Stimulated activated CD4-positive, alpha-beta T cell treated with anti-CD3 and anti-CD28 coated beads, TNF-alpha, amount 100 ng/mL, for 48 hours (primary cell): ENCODE measurements around the gene PKNOX2.

Source experiments
- DNase-seq, 3 donors: peaks; one replicate each; pipeline ENCODE4 v3.0.0-alpha.2; 2020; ENCODE audit warnings: low read depth in 3 of 3

PKNOX2 gene

DNA sequence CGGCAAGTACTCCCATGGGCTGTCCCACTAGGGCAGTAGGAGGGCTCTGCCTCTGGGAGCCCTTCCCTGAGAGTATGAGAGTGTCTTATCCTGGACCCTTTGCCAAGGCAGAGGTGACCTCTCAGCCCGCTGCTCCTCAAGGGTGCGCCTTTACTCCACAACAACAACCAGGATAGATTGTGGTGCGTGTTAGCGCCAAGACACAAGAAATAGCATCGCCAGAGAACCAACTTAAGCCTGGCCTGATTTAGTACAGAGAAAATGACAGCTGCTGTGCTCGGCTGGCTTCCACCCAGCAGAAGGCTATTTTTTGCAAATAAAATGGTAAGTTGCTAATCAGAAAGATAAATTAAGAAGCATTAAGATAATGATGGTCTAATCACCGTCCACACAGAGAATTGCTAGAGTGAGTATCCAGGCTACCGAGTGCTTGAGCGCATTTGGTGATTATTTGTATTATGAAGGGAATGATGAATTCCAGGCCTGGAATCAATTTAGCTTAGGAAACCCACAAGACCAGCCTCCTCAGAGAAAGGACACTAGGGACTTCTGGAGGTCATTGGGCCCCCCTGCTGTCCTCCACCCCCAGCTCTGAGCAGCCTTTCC, 119.8 kb downstream of the PKNOX2 start:
- DNase-seq, result no peak

- no peak for DNase-seq
Measured at GRCh38 chr11:125285844-125286243, 121.3 kb downstream of the PKNOX2 start.

- no peak for DNase-seq
Measured at GRCh38 chr11:125286486-125286885, 121.9 kb downstream of the PKNOX2 start.

DNA sequence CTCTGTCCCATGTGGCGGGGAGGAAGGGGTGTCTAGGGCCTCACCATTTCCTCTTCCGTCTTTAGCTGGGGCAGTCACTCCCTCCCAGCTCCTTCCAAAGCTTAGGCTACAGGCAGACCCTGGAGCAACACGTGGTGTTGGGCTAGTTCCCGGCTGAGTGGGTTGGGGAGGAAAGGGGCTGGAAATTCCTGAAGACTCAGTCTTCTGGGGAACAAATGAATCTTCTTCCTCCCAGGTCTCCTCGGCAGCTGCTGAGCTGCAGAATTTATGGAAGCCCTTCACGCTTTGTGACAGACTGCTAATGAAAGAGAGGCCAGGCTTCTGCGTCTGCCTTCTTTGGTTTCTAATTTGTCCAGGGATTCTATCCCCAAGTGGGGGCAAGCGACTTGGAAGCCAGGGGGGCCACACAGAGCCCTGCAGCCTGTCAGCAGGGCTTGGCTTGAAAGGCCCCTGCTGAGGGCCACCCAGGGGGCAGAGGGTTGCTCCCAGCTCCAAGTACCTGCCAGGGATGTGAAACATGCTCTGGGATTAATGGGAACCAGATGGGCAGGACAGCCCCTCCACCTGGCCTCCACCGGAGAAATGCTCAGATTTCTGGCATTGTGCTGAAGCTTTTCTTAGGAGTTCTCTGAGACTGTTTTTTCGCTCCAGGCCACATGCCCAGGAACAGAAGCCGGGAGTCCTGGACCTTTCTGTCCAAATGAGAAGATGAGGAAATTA, 123.1 kb downstream of the PKNOX2 start:
- no peak for DNase-seq

- DNase-seq, result no peak
Measured at GRCh38 chr11:125289419-125290098, 125.0 kb downstream of the PKNOX2 start.

- no peak for DNase-seq
Measured at GRCh38 chr11:125290263-125290662, 125.7 kb downstream of the PKNOX2 start.

DNA sequence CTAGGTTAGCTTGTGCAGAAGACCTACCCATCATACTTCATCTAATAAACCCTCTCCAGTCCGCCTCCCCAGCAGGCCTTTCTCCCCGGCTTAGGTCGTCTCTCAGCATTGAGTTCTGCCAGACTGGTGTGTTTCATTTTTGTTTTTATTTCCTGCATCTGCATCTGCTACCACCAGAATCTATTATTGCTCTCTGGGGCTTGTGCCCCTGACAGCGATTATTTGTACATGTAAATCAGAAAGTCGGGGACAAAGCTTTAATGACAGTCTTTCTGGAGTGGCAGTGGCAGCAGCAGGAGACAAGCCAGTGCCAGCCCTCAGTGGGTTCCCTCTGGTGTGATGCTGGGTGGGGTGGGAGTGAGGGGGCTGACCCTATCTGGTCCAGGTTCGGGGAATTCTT, 127.5 kb downstream of the PKNOX2 start:
- no peak for DNase-seq

DNA sequence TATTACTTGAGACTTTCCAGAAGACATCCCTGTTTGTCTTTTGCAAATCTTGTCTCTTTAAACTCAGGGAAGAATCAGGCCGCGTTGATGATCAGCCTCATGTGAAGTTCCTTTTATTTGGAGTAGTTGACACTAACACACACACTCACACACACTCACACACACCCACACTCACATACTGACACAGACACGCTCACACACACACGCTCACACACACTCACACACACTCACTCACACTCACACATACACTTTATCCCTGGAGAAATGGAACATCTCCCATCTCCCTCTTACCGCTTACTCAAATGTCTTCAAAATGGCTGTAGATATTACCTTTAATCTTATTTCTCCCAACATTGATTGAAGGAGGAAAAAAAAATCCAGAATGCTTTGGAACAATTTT, 129.0 kb downstream of the PKNOX2 start:
- no peak for DNase-seq

- DNase-seq, result no peak
Measured at GRCh38 chr11:125295931-125296330, 131.4 kb downstream of the PKNOX2 start.

GRCh38 chr11:125297346-125297915, 132.9 kb downstream of the PKNOX2 start:
- DNase-seq, result no peak

GRCh38 chr11:125299061-125299615, 134.6 kb downstream of the PKNOX2 start:
- DNase-seq, result no peak

DNA sequence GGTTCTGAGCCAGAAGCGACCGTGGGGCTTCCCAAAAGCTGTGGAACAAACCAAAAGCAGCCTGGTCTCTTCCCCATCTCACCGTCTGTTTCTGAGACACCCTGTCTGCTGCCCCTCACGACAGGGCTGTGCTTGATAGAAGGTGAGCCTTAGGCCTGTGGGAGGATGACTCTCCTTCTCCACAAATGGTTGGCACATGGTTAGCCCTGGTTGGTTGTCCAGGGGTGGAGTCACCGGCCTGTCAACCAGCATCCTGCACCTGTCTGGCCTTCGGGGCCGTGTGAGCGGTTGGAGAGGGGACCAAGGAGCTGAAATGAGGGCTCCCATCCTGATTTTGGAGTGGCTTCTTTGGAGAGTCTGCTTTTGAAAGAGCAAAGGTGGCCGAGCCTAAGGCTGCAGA, 135.3 kb downstream of the PKNOX2 start:
- DNase-seq, result no peak

- no peak for DNase-seq
Measured at GRCh38 chr11:125300791-125301218, 136.3 kb downstream of the PKNOX2 start.

DNA sequence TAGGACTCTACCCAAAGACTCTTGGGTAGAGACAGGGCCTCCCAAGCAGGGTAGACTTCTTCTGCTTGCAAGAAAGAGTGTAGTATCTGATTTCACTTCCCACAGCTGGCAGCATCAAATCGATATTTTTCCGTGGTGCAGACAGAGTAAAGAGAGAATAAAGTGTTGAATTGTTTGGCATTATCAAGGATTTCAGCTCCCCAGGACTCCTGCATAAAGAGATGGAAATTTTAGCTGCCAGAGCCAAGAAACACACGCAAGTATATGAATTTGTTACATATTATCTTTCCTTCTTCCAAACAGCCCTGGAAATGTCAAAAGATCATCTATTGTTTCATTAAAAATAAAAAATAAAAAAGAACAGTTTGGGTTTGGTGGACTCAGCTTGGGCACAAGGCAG, 136.8 kb downstream of the PKNOX2 start:
- DNase-seq, result no peak

GRCh38 chr11:125303186-125303585, 138.6 kb downstream of the PKNOX2 start:
- DNase-seq, result no peak

DNA sequence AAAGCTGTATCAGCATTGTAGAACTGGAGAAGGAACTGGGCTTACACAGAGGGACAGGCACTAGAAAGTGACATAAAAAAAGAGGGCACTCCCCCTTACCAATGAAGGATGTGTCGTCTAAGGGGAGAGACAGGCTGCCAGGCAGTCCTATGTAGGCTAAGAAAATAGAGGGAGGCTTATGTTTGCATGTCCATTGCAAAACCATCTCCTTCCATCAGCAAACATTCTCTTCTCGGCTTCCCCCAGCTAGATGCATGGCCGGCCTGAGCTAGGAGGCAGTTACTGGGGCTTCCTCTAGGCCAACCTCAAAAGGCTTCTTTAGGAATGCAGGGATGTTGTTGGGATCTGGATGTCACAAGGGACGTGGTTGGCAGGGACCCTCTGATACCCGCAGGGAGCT, 139.1 kb downstream of the PKNOX2 start:
- DNase-seq, result no peak

DNA sequence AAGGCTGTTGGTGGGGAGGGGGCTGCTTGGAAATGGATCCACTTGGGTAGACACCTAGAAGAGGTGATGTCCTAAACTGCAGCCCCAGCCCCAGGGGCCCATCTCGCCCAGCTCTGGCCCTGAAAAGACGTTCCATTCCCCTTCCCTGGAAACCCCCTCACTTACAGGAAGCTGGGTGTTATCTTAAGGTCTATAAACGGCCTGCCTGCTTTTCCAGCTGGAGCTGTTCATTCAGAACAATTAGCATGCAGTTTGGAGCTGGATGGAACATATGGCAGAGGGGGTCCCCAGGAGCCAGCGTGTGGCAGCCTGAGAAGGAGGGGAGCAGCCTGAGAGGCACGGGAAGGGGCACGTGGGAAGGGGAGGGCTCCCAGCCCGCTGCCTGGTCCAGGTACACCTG, 139.6 kb downstream of the PKNOX2 start:
- DNase-seq, result no peak

- no peak for DNase-seq
Measured at GRCh38 chr11:125304876-125305275, 140.3 kb downstream of the PKNOX2 start.

DNA sequence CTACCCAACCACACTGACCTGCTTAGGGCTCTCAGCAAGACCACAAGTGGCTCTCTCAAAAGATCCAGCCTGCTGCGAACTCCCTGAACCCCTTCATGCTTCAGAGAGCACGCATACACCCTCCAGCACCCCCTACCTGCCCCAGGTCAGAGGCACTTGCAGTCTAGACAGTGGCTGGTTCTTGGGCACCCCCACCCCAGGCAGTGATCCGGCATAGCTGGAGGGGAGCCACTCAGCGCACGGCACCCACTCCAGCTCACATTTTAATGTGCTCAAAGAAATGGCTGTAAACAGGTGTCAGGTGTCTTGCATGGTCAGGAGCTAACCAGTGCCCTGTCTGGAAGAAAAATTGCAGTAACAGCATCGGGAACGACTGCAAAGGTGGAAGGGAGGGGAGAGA, 140.8 kb downstream of the PKNOX2 start:
- no peak for DNase-seq

GRCh38 chr11:125306476-125306875, 141.9 kb downstream of the PKNOX2 start:
- no peak for DNase-seq

DNA sequence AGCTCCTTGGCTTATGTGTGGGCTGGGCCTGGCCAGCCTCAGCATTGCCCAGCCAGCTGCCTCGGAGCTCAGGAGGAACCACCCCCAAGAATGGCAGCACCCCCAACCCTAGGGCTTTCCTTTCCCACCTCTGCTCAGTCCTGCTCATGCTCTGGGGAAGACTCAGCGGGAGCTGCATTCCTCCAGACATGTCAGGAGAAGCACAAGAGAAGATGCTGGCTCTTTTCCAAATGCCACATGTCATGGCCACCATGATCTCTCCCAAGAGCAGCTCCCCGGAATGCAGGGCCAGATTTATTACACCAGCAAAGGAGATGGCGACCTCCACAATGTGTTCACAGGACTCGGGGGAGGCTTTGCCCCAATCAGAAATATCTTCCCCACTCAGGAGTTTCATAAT, 143.7 kb downstream of the PKNOX2 start:
- DNase-seq, result no peak

GRCh38 chr11:125312391-125312790, 147.8 kb downstream of the PKNOX2 start:
- no peak for DNase-seq
